ENCODE results near the gene ZFAND4. TPM values are rescaled to one million over a fixed set of nuclear protein-coding genes. Genes with fewer than 3 reads are reported as not detected.

ZFAND4 gene
- total RNA-seq, 1 experiment from 2014 or later: 17.2 TPM

- Histone ChIP-seq H3K9me3 (ENCODE audit: control insufficient read depth, low read depth, low read length) (no peaks in the 10 kb centered on the region), H2BK15ac (ENCODE audit: low read depth, low read length) (no peak overlapping the region), H2BK20ac (ENCODE audit: low read depth, low read length, poor library complexity, severe bottlenecking) (no peak overlapping the region), H4K20me1 (ENCODE audit: control insufficient read depth, insufficient read depth, insufficient read length) (no peaks in the 10 kb centered on the region), H3K4me2 (ENCODE audit: insufficient read depth, insufficient read length, low read length) (no peak overlapping the region), H3K9ac (ENCODE audit: extremely low read depth, insufficient read length, low read length) (no peak overlapping the region), H3K79me1 (ENCODE audit: insufficient read depth, low read depth, low read length, poor library complexity, severe bottlenecking) (no peaks in the 10 kb centered on the region), H2AK5ac (ENCODE audit: insufficient read length, low read length) (no peak overlapping the region), H4K5ac (ENCODE audit: insufficient read length, low read depth, low read length) (no peak overlapping the region), H2BK12ac (ENCODE audit: insufficient read length, low read depth, low read length) (no peak overlapping the region), H3K18ac (ENCODE audit: insufficient read length, low read depth, low read length) (no peak overlapping the region), H3K4me1 (ENCODE audit: insufficient read depth, low read length) (no peaks in the 10 kb centered on the region), H3T11ph (ENCODE audit: low read length) (no peak overlapping the region), H3K27ac (ENCODE audit: insufficient read length, low read depth, low read length) (no peak overlapping the region), H3K27me3 (ENCODE audit: insufficient read depth, low read length) (no peaks in the 10 kb centered on the region), H3K79me2 (ENCODE audit: insufficient read depth, low read length) (no peaks in the 10 kb centered on the region), H3K4ac (ENCODE audit: low read depth, low read length) (no peak overlapping the region), H3K56ac (ENCODE audit: insufficient read length, low read depth, low read length) (no peak overlapping the region), H2AFZ (ENCODE audit: low read length) (no peak overlapping the region), H2BK5ac (ENCODE audit: insufficient read length, low read length) (no peak overlapping the region), H4K8ac (replicated peaks; ENCODE audit: insufficient read length, low read depth, low read length) (no peak overlapping the region), H3K23me2 (ENCODE audit: insufficient read length, low read depth, low read length, poor library complexity, severe bottlenecking) (no peaks in the 10 kb centered on the region), H2BK120ac (ENCODE audit: low read depth, low read length, poor library complexity, severe bottlenecking) (no peak overlapping the region), H3K14ac (ENCODE audit: insufficient read depth, low read length) (no peak overlapping the region), H3K23ac (ENCODE audit: insufficient read length, low read depth, low read length) (no peak overlapping the region), H4K91ac (ENCODE audit: insufficient read length, low read depth, low read length) (no peak overlapping the region)
- H3K9me3 Mint-ChIP-seq: no peaks in the 10 kb centered on the region
- H3K4me1 Mint-ChIP-seq: no peaks in the 10 kb centered on the region
- no peak for DNase-seq
- no peaks in the 10 kb centered on the region for H3K27me3 Mint-ChIP-seq (ENCODE audit: low read depth)
- H3K4me3 Mint-ChIP-seq: no peak overlapping the region
- H3K27ac Mint-ChIP-seq: no peak overlapping the region
- WGBS (ENCODE audit: extremely low coverage, insufficient read length, low lambda C conversion rate): no CpG with 5 or more reads among the region's 5 CpGs
- peaks cover 0 to 8% (median 0%) of the 10 kb centered on the region in 3 experiments; a peak in 2 of 7 replicates for H3K36me3 Mint-ChIP-seq (ENCODE audit: insufficient read depth in 1 of 3, low read depth in 3 of 3)
- TF ChIP-seq, protein P1, sequence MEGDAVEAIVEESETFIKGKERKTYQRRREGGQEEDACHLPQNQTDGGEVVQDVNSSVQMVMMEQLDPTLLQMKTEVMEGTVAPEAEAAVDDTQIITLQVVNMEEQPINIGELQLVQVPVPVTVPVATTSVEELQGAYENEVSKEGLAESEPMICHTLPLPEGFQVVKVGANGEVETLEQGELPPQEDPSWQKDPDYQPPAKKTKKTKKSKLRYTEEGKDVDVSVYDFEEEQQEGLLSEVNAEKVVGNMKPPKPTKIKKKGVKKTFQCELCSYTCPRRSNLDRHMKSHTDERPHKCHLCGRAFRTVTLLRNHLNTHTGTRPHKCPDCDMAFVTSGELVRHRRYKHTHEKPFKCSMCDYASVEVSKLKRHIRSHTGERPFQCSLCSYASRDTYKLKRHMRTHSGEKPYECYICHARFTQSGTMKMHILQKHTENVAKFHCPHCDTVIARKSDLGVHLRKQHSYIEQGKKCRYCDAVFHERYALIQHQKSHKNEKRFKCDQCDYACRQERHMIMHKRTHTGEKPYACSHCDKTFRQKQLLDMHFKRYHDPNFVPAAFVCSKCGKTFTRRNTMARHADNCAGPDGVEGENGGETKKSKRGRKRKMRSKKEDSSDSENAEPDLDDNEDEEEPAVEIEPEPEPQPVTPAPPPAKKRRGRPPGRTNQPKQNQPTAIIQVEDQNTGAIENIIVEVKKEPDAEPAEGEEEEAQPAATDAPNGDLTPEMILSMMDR (conservative IDR thresholded peaks at IDR 0.05): no peak
Measured at GRCh38 chr10:45627412-45628048, 45.0 kb downstream of the ZFAND4 start.

Measured in H9 (cell line).